HEK293 (cell line): ENCODE results near the gene TMEM128.

Source experiments
- PRDM10 ChIP-seq: fragments of 450-650 bp; formaldehyde crosslinking; IDR thresholded peaks from 2 replicates; pipeline ENCODE4 v1.5.1; 2016; ENCODE audit warnings: missing biosample characterization, missing genetic modification characterization
- YY1 ChIP-seq: fragments of 450-650 bp; formaldehyde crosslinking; IDR thresholded peaks from 2 replicates; pipeline ENCODE4 v1.5.1; 2018; ENCODE audit warnings: missing biosample characterization, missing genetic modification characterization
- ZBTB7A ChIP-seq: fragments of 450-650 bp; formaldehyde crosslinking; IDR thresholded peaks from 2 replicates; pipeline ENCODE4 v1.5.1; 2016; ENCODE audit warnings: low read depth, missing biosample characterization, missing genetic modification characterization
- ZNF114 ChIP-seq: fragments of 450-650 bp; formaldehyde crosslinking; IDR thresholded peaks from 2 replicates; pipeline ENCODE4 v1.5.0; 2017; ENCODE audit warnings: missing biosample characterization, missing genetic modification characterization
- ZNF24 ChIP-seq: fragments of 450-650 bp; formaldehyde crosslinking; IDR thresholded peaks from 2 replicates; pipeline ENCODE4 v1.5.1; 2016; ENCODE audit warnings: missing biosample characterization, missing genetic modification characterization
- ZNF274 ChIP-seq, 2 experiments: fragments of 200-500 bp in 1 of 2; fragments of 450-650 bp in 1 of 2; sonication (Bioruptor generic) in 1 of 2; formaldehyde crosslinking in 1 of 2; IDR thresholded peaks; 2 replicates each; pipeline versions ENCODE4 v1.5.1 to v1.6.1; 2014 to 2016; ENCODE audit warnings: borderline replicate concordance in 1 of 2, inconsistent platforms in 1 of 2, low read length in 1 of 2, missing biosample characterization in 1 of 2, missing genetic modification characterization in 1 of 2
- ZNF600 ChIP-seq: fragments of 450-650 bp; formaldehyde crosslinking; IDR thresholded peaks from 2 replicates; pipeline ENCODE4 v1.5.1; 2016; ENCODE audit warnings: missing biosample characterization, missing genetic modification characterization
- ZNF707 ChIP-seq: fragments of 450-650 bp; formaldehyde crosslinking; IDR thresholded peaks from 2 replicates; pipeline ENCODE4 v1.5.1; 2016; ENCODE audit warnings: missing biosample characterization, missing genetic modification characterization
- ZNF76 ChIP-seq: fragments of 450-650 bp; formaldehyde crosslinking; IDR thresholded peaks from 2 replicates; pipeline ENCODE4; 2016; ENCODE audit warnings: low read depth, missing biosample characterization, missing genetic modification characterization, borderline replicate concordance
- ZNF830 ChIP-seq: fragments of 450-650 bp; IDR thresholded peaks from 2 replicates; pipeline ENCODE4 v1.5.0; 2018; ENCODE audit warnings: missing biosample characterization, missing genetic modification characterization, low read depth, mild to moderate bottlenecking, moderate library complexity
- TF ChIP-seq, protein P1 (sequence below): fragments of 450-650 bp; formaldehyde crosslinking; IDR thresholded peaks from 2 replicates; pipeline ENCODE4 v1.5.1; 2016; ENCODE audit warnings: missing biosample characterization, missing genetic modification characterization
- TF ChIP-seq, protein P2 (sequence below): fragments of 450-650 bp; formaldehyde crosslinking; IDR thresholded peaks from 2 replicates; pipeline ENCODE4 v1.5.1; 2016; ENCODE audit warnings: missing biosample characterization, missing genetic modification characterization
- TF ChIP-seq, protein P3 (sequence below): fragments of 450-650 bp; formaldehyde crosslinking; IDR thresholded peaks from 2 replicates; pipeline ENCODE4 v1.5.1; 2016; ENCODE audit warnings: missing biosample characterization, missing genetic modification characterization, borderline replicate concordance

DNA sequence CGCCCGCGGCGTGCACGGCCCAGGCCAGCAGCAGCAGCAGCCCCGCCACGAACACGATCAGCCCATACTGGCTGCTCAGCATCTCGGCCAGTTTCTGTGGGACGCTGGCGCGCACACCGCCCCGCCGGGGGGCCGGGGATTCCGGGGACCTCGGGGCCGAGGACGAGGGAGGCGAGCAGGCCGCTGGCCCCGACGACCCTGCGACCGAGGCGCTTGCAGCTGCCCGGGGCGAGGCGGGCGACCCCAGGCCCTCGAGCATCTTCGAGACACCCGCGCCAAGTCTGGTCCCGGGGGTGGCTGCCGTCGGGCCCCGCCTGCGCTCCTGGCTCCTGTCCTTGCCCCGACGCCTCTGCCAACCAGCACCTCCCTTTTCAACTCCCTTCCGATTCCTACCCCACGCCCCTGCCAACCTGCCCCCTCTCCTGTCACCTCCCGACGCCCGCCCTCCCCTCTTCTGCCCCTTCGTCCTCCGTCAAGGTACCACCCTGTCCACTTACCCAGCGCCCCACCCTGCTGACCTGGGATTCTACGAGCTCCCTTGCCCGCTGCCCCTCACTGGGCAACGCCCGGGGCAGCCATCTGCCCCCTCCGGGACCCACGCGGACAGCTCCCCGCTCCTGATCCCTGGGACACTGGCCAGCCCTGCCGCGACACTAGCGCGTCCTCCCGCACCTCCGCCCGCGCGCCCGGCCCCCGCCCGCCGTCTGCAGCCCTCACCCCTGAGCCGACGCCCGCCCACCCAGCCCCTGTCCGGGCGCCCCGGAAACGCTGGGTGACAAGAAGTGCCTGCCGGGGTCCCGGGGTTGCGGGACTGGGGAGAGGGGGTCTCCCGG is 21.2 kb downstream of the TMEM128 start, which contains the start of gene OTOP1:
- TF ChIP-seq, protein P1, sequence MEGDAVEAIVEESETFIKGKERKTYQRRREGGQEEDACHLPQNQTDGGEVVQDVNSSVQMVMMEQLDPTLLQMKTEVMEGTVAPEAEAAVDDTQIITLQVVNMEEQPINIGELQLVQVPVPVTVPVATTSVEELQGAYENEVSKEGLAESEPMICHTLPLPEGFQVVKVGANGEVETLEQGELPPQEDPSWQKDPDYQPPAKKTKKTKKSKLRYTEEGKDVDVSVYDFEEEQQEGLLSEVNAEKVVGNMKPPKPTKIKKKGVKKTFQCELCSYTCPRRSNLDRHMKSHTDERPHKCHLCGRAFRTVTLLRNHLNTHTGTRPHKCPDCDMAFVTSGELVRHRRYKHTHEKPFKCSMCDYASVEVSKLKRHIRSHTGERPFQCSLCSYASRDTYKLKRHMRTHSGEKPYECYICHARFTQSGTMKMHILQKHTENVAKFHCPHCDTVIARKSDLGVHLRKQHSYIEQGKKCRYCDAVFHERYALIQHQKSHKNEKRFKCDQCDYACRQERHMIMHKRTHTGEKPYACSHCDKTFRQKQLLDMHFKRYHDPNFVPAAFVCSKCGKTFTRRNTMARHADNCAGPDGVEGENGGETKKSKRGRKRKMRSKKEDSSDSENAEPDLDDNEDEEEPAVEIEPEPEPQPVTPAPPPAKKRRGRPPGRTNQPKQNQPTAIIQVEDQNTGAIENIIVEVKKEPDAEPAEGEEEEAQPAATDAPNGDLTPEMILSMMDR (tag by site-specific recombination) = no peak
- TF ChIP-seq ZNF600 = no peak
- TF ChIP-seq ZNF114 (tag by site-specific recombination) = no peak
- TF ChIP-seq, protein P2, sequence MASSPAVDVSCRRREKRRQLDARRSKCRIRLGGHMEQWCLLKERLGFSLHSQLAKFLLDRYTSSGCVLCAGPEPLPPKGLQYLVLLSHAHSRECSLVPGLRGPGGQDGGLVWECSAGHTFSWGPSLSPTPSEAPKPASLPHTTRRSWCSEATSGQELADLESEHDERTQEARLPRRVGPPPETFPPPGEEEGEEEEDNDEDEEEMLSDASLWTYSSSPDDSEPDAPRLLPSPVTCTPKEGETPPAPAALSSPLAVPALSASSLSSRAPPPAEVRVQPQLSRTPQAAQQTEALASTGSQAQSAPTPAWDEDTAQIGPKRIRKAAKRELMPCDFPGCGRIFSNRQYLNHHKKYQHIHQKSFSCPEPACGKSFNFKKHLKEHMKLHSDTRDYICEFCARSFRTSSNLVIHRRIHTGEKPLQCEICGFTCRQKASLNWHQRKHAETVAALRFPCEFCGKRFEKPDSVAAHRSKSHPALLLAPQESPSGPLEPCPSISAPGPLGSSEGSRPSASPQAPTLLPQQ (tag by site-specific recombination) = no peak
- no peak for TF ChIP-seq ZBTB7A
- no peak for TF ChIP-seq PRDM10
- TF ChIP-seq ZNF830 (tag by site-specific recombination) = no peak
- no peak for TF ChIP-seq ZNF24 (tag by site-specific recombination)
- no peak for TF ChIP-seq ZNF274 (IDR thresholded peaks at IDR 0.05; ENCODE audit: low read length)
- TF ChIP-seq ZNF274 (tag by site-specific recombination; IDR thresholded peaks at IDR 0.05; ENCODE audit: borderline replicate concordance) = no peak
- TF ChIP-seq, protein P3, sequence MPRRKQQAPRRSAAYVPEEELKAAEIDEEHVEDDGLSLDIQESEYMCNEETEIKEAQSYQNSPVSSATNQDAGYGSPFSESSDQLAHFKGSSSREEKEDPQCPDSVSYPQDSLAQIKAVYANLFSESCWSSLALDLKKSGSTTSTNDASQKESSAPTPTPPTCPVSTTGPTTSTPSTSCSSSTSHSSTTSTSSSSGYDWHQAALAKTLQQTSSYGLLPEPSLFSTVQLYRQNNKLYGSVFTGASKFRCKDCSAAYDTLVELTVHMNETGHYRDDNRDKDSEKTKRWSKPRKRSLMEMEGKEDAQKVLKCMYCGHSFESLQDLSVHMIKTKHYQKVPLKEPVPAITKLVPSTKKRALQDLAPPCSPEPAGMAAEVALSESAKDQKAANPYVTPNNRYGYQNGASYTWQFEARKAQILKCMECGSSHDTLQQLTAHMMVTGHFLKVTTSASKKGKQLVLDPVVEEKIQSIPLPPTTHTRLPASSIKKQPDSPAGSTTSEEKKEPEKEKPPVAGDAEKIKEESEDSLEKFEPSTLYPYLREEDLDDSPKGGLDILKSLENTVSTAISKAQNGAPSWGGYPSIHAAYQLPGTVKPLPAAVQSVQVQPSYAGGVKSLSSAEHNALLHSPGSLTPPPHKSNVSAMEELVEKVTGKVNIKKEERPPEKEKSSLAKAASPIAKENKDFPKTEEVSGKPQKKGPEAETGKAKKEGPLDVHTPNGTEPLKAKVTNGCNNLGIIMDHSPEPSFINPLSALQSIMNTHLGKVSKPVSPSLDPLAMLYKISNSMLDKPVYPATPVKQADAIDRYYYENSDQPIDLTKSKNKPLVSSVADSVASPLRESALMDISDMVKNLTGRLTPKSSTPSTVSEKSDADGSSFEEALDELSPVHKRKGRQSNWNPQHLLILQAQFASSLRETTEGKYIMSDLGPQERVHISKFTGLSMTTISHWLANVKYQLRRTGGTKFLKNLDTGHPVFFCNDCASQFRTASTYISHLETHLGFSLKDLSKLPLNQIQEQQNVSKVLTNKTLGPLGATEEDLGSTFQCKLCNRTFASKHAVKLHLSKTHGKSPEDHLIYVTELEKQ (tag by site-specific recombination) = no peak
- TF ChIP-seq YY1 (tag by site-specific recombination) = no peak
- no peak for TF ChIP-seq ZNF707
- no peak for TF ChIP-seq ZNF76 (tag by site-specific recombination)
